Measurements from ENCODE around the gene CDC42BPB.
"Not testable (repeated sequence)": the region's sequence is repeated elsewhere in the genome, so short reads cannot be mapped to it uniquely, and the experiment has no call there.

CDC42BPB gene

DNA sequence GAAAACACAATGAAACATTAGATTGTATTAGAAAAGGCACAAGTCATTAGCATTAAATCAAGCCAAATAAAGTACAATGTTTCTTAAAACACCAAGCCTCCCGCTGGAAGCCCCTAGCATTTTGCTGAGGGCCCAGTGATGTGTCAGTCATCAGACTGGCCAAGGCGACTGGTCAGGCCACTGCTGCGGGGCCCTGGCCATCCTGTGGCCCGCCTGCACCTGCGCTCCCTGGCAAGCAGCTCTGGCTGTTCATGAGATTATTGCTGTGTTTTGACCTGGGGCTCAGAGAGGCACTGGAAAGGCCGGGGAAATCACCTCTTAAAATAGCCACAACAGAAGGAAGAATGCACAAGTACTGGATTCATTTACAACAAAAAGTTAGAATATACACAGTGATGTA is 159.1 kb downstream of the CDC42BPB start:
- DNase-seq, result no peak

DNA sequence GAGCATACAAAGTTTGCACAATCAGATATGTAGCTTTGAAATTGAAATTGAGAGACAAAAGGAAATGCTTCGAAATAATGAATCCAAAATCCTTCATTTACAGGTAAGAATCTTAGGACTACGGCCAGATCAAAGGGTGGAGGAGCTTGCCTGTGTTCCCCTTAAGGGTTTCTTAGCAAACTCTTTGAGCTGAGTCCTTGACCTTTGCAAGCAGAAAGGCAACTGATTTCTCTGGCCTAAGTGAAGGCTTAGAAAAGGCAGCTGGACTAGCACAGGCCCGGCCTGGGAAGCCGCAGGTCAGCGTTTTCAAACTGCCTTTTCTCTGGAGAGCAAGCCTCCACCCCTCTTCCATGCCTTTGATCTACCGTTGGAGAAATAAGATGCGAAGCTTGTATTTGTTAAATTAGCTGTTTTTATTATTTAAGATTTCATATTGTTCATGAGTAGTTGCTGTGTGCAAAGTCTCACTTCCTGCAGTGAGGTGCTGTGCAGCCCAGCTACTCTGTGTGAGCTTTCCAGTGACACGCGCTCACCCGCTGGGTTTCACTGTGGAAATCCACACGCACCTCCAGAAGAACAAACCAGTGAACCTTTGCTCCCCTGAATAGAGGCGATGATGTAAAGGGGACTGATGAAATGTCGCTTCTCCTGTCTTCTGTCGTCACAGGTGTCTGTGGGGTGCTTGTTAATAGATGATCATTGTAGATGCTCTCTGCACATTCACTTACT is 159.9 kb downstream of the CDC42BPB start:
- DNase-seq, result no peak

DNA sequence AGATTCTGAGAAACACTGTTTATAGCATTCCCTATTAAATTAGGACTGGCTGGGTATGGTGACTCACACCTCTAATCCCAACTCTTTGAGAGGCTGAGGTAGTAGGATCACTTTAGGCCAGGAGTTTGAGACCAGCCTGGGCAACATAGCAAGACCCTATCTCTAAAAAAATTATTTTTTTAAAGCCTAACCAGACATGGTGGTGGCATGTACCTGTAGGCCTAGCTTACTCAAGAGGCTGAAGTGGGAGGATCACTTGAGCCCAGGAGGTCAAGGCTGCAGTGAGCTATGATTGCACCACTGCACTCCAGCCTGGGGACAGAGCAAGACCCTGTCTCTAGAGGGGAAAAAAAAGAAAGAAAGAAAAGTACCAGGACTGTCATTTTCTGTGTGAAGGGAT is 160.6 kb downstream of the CDC42BPB start:
- DNase-seq, result not testable (repeated sequence)

DNA sequence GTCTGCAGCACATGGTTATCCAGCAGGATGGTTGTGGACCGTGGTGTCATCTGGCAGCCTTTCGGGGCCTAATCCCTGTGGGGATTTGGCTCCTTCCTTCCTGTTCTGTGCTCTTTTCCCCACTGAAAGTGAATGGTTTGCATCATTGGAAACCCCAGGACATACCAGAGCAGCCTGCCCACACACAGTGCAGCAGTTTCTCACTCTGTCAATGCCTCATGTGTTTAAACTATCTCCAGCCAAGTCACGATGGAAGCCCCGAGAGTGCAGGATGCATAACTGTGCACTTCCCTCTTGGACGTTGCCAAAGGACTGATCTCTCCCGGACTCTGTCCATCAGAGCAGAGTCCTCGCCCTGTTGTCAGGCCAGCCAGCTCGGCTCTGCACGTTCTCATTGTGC is 163.9 kb downstream of the CDC42BPB start:
- DNase-seq, result no peak

DNA sequence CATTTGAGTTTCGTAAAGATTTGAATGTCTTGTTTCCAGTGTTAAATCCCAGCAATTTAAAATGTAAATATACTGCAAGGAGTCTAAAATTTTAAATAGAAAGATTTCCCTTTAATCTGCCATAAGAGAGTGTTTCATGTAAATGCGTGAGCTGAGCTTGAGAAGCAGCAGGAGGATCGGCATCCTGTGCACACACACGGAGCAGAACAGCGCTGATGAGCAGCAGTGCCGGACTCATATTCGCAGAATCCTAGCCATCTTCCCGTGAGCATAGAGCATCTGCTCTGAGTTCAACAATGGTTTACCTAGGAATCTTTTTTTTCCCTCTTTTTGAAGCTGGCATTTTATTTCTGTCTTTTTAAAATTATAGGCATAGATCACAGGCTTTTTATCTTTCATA is 164.7 kb downstream of the CDC42BPB start:
- no peak for DNase-seq

GRCh38 chr14:102891556-102891955 is 165.8 kb downstream of the CDC42BPB start:
- no peak for DNase-seq

DNA sequence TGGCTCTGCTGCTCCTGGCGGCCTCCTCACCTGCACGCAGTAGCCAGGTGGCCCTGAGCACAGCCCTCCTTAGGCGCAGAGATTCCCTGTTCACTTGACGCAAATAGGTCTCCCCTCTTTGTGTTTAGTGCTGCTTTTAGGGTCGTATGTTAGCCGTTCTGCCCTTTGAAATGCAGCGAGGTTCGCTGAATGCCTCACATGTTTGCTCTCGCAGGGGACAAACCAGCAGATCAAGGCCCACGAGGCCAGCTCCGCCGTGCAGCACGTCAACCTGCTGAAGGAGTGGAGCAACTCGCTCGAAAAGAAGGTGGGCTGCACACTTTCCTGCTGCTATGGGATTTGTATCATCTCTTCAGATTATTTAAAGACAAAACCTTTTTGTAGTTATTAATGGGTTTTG is 166.2 kb downstream of the CDC42BPB start:
- DNase-seq, result no peak

DNA sequence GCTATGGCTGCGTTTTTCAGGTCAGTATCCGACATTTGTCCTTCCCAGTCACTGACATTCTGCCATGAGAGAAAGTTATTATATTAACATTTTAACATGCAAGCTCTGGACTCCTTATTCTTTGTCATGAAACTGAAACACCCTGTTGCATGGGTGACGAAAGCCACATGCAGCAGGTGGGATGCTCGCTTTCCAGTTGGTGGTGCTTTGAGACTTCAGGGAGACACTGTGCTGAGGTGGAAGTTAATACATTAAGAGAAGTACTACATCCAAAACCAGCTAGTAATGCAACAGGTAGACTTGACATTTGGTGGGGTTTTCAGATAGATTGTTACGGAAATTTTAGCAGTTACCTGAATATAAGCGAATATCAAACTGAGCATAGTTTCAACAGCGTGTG is 167.7 kb downstream of the CDC42BPB start:
- DNase-seq, result no peak

- DNase-seq, result no peak
These were observed 168.6 kb downstream of the CDC42BPB start for GRCh38 chr14:102888748-102889147.

GRCh38 chr14:102885737-102886447 is 171.5 kb downstream of the CDC42BPB start:
- DNase-seq, result no peak

DNA sequence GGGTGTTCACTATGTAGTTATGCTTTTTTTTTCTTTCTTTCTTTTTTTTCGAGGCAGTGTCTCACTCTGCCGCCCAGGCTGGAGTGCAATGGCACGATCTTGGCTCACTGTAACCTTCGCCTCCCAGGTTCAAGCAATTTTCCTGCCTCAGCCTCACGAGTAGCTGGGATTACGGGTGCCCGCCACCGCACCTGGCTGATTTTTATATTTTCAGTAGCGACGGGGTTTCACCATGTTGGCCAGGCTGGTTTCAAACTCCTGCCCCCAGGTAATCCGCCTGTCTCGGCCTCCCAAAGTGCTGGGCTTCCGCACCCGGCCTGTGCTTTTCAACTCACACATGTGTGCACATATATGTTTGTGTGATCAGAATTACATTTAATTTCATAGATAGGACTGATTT is 173.8 kb downstream of the CDC42BPB start:
- DNase-seq, result no peak

GRCh38 chr14:102883089-102883541 is 174.2 kb downstream of the CDC42BPB start:
- DNase-seq, result no peak

Data from inflammatory macrophage (primary cell).